ENCODE data around the gene RGS17. TPM values are rescaled to one million over a fixed set of nuclear protein-coding genes. Genes with fewer than 3 reads are reported as not detected.

Gene RGS17
- total RNA-seq, 6 experiments from 2014 or later, result 0.02 to 0.24 (median 0.09) TPM; not detected in 1

GRCh38 chr6:153051801-153052200 lies 79.3 kb downstream of the RGS17 start:
- Mint-ChIP-seq H3K4me3 (no peak overlapping the region), H3K27ac (no peak overlapping the region), H3K4me1 (ENCODE audit: low read depth) (no peaks in the 10 kb centered on the region), H3K36me3 (ENCODE audit: low read depth) (no peaks in the 10 kb centered on the region), H3K27me3 (ENCODE audit: insufficient read depth) (peaks cover 3% of the 10 kb centered on the region), H3K9me3 (no peaks in the 10 kb centered on the region)
- TF ChIP-seq CTCF (IDR thresholded peaks at IDR 0.05), result no peak
- DNase-seq, result no peak

- TF ChIP-seq CTCF (IDR thresholded peaks at IDR 0.05), result no peak
- Mint-ChIP-seq H3K4me1 (ENCODE audit: low read depth) (no peaks in the 10 kb centered on the region), H3K27ac (no peak overlapping the region), H3K9me3 (no peaks in the 10 kb centered on the region), H3K4me3 (no peak overlapping the region), H3K36me3 (ENCODE audit: low read depth) (no peaks in the 10 kb centered on the region), H3K27me3 (ENCODE audit: insufficient read depth) (peaks cover 3% of the 10 kb centered on the region)
- no peak for DNase-seq
These were observed 82.5 kb downstream of the RGS17 start for GRCh38 chr6:153048631-153049030.

- TF ChIP-seq CTCF (IDR thresholded peaks at IDR 0.05), result no peak
- H3K36me3 Mint-ChIP-seq (ENCODE audit: low read depth), result no peaks in the 10 kb centered on the region
- H3K9me3 Mint-ChIP-seq, result no peaks in the 10 kb centered on the region
- H3K27me3 Mint-ChIP-seq (ENCODE audit: insufficient read depth), result peaks cover 1% of the 10 kb centered on the region
- H3K27ac Mint-ChIP-seq, result no peak overlapping the region
- no peak overlapping the region for H3K4me3 Mint-ChIP-seq
- H3K4me1 Mint-ChIP-seq (ENCODE audit: low read depth), result no peaks in the 10 kb centered on the region
- no peak for DNase-seq
These were observed 83.7 kb downstream of the RGS17 start for GRCh38 chr6:153047386-153047785.

DNA sequence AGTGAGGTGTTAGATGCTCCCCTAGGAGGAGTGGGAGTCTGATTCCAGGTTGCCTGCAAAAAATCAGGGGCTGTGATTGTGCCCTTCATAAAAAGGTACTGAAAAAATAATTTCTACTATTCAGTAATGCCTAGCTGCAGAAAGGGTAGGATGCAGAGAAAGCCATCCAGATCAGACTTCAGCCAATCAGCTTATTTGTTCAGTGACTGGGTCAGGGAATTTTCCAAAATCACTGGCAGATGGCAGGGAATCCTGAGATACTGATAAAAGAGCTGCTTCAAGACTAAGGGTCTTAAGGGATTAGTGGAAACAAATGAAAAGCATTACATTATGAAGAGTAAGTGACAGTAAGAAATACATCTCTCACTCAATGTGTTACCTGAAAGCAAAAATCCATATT lies 85.8 kb downstream of the RGS17 start:
- no peaks in the 10 kb centered on the region for H3K4me1 Mint-ChIP-seq (ENCODE audit: low read depth)
- no peak for DNase-seq
- H3K27me3 Mint-ChIP-seq (ENCODE audit: insufficient read depth), result peaks cover 1% of the 10 kb centered on the region
- H3K9me3 Mint-ChIP-seq, result no peaks in the 10 kb centered on the region
- H3K27ac Mint-ChIP-seq, result no peak overlapping the region
- H3K36me3 Mint-ChIP-seq (ENCODE audit: low read depth), result no peaks in the 10 kb centered on the region
- no peak overlapping the region for H3K4me3 Mint-ChIP-seq
- TF ChIP-seq CTCF (IDR thresholded peaks at IDR 0.05), result no peak

DNA sequence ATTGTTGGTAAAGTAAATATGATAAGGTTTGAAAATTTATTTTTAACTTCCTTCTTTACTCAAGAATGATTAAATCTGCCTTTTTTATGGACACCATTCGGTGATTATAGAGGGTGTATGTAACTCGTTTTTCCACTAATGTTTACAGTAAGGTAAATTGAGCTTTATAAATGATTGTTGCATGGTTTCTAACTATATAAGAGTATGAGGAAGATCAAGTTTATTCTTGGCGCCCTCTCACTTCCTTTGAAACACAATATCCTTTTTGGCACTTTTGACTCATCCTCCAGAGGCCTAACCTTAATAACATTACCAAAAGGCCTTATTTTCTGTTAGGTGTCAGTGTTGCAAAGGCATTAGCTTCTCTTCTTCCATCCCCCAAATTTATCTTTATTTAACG lies 86.8 kb downstream of the RGS17 start:
- Mint-ChIP-seq H3K9me3 (no peaks in the 10 kb centered on the region), H3K36me3 (ENCODE audit: low read depth) (no peaks in the 10 kb centered on the region), H3K4me1 (ENCODE audit: low read depth) (no peaks in the 10 kb centered on the region), H3K27ac (no peak overlapping the region), H3K27me3 (ENCODE audit: insufficient read depth) (peaks cover 1% of the 10 kb centered on the region), H3K4me3 (no peak overlapping the region)
- no peak for TF ChIP-seq CTCF (IDR thresholded peaks at IDR 0.05)
- DNase-seq, result no peak

DNA sequence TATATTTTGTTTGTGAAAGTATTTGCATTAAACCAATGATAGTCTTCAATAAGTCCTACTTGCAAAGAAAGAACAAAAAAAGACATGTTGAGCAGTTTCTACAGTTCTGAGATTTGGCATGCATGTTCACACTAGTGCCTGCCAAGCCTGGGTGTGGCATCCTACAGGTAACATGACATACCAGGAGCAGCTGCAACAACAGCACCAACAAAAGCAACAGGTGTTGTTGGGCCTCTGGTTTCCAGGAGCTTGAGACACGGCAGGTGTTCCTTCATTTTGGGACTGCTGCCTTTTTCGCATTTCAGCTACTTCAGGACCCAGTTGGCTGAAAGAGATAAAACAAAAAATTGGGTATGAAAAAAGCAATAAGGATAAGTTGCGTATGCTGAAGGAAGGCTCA lies 87.4 kb downstream of the RGS17 start:
- H3K4me3 Mint-ChIP-seq, result no peak overlapping the region
- peaks cover 1% of the 10 kb centered on the region for H3K27me3 Mint-ChIP-seq (ENCODE audit: insufficient read depth)
- DNase-seq, result no peak
- no peak overlapping the region for H3K27ac Mint-ChIP-seq
- H3K36me3 Mint-ChIP-seq (ENCODE audit: low read depth), result no peaks in the 10 kb centered on the region
- H3K9me3 Mint-ChIP-seq, result no peaks in the 10 kb centered on the region
- no peak for TF ChIP-seq CTCF (IDR thresholded peaks at IDR 0.05)
- H3K4me1 Mint-ChIP-seq (ENCODE audit: low read depth), result peaks cover 2% of the 10 kb centered on the region
